Effector memory CD8-positive, alpha-beta T cell (primary cell): ENCODE measurements around the gene SZRD1.
A peak's percentile ranks its signal among the peaks of the same experiment; 100 is the strongest.

Experiments used
- ATAC-seq: fragments of 150-1000 bp; cut with Tn5 transposase; replicated peaks from 2 replicates; pipeline ENCODE4 v1.10.0; 2021; ENCODE audit warnings: mild to moderate bottlenecking, moderate library complexity
- DNase-seq, 3 experiments: peaks; one replicate each; pipeline ENCODE4 v3.0.0; 2021
- H3K27ac Mint-ChIP-seq, 2 donors: one replicate each; pipeline ENCODE4 v1.8.0; 2022; ENCODE audit warnings: mild to moderate bottlenecking in 2 of 2, mixed read lengths in 2 of 2, moderate library complexity in 2 of 2
- H3K27me3 Mint-ChIP-seq, 2 donors: one replicate each; pipeline ENCODE4 v1.8.0; 2022; ENCODE audit warnings: mixed read lengths in 2 of 2
- H3K36me3 Mint-ChIP-seq: one replicate; pipeline ENCODE4 v1.8.0; 2022; ENCODE audit warnings: mild to moderate bottlenecking, moderate library complexity, mixed read lengths; ENCODE audit not compliant: insufficient read depth
- H3K4me1 Mint-ChIP-seq, 2 donors: one replicate each; pipeline ENCODE4 v1.8.0; 2022; ENCODE audit warnings: low read depth in 2 of 2, mixed read lengths in 2 of 2
- H3K4me3 Mint-ChIP-seq, 2 donors: one replicate each; pipeline ENCODE4 v1.8.0; 2022; ENCODE audit warnings: mild to moderate bottlenecking in 2 of 2, mixed read lengths in 2 of 2, moderate library complexity in 2 of 2
- H3K9me3 Mint-ChIP-seq, 2 donors: one replicate each; pipeline ENCODE4 v1.8.0; 2022; ENCODE audit warnings: mixed read lengths in 2 of 2

SZRD1 gene

GRCh38 chr1:16442941-16443340 is 75.9 kb downstream of the SZRD1 start:
- Mint-ChIP-seq H3K9me3 (no peaks in the 10 kb centered on the region), H3K27me3 (no peaks in the 10 kb centered on the region), H3K4me3 (peak overlapping the region; percentile 94 to 95), H3K27ac (peak overlapping the region; percentile 82 to 97), H3K4me1 (peaks cover 29 to 34% of the 10 kb centered on the region in 2 donors), H3K36me3 (peaks cover 70% of the 10 kb centered on the region)
- DNase-seq = no peak
- ATAC-seq = no peak

- no peaks in the 10 kb centered on the region for H3K27me3 Mint-ChIP-seq
- peaks cover 34 to 44% of the 10 kb centered on the region in 2 donors for H3K4me1 Mint-ChIP-seq
- no peak for ATAC-seq
- H3K9me3 Mint-ChIP-seq = no peaks in the 10 kb centered on the region
- peaks cover 80% of the 10 kb centered on the region for H3K36me3 Mint-ChIP-seq
- H3K4me3 Mint-ChIP-seq = no peak overlapping the region
- no peak for DNase-seq
- peak overlapping the region; percentile 23 to 82 for H3K27ac Mint-ChIP-seq
These were observed 77.1 kb downstream of the SZRD1 start for GRCh38 chr1:16443975-16444770.

- Mint-ChIP-seq H3K4me3 (no peak overlapping the region), H3K4me1 (peaks cover 41 to 48% of the 10 kb centered on the region in 2 donors), H3K27ac (no peak overlapping the region), H3K36me3 (peaks cover 87% of the 10 kb centered on the region), H3K27me3 (no peaks in the 10 kb centered on the region), H3K9me3 (no peaks in the 10 kb centered on the region)
- no peak for DNase-seq
- no peak for ATAC-seq
These were observed 78.0 kb downstream of the SZRD1 start for GRCh38 chr1:16445052-16445451.

GRCh38 chr1:16446116-16446515 is 79.1 kb downstream of the SZRD1 start:
- peaks cover 39 to 45% of the 10 kb centered on the region in 2 donors for H3K4me1 Mint-ChIP-seq
- no peak overlapping the region for H3K4me3 Mint-ChIP-seq
- peaks cover 87% of the 10 kb centered on the region for H3K36me3 Mint-ChIP-seq
- ATAC-seq = no peak
- no peaks in the 10 kb centered on the region for H3K9me3 Mint-ChIP-seq
- DNase-seq = no peak
- no peaks in the 10 kb centered on the region for H3K27me3 Mint-ChIP-seq
- peak overlapping the region in 1 of 2 donors; percentile 18 for H3K27ac Mint-ChIP-seq

GRCh38 chr1:16447641-16448040 is 80.6 kb downstream of the SZRD1 start:
- peaks cover 89% of the 10 kb centered on the region for H3K36me3 Mint-ChIP-seq
- H3K4me1 Mint-ChIP-seq = peaks cover 31 to 41% of the 10 kb centered on the region in 2 donors
- H3K27me3 Mint-ChIP-seq = no peaks in the 10 kb centered on the region
- no peak for ATAC-seq
- no peaks in the 10 kb centered on the region for H3K9me3 Mint-ChIP-seq
- DNase-seq = no peak
- H3K4me3 Mint-ChIP-seq = no peak overlapping the region
- peak overlapping the region; percentile 72 to 82 for H3K27ac Mint-ChIP-seq
